ENCODE measurements around the gene PCGF2. TPM values are rescaled to one million over a fixed set of nuclear protein-coding genes. Genes with fewer than 3 reads are reported as not detected.
A peak's percentile ranks its signal among the peaks of the same experiment; 100 is the strongest.

PCGF2 gene
- total RNA-seq, 2 experiments from 2014 or later: 1.6 to 1.7 TPM

GRCh38 chr17:38743556-38744171 is 4.5 kb downstream of the PCGF2 start:
- H3K27ac Mint-ChIP-seq: no peak overlapping the region
- ChIA-PET POLR2A (no interaction called here), CTCF (no interaction called here)
- no peaks in the 10 kb centered on the region for H3K9me3 Mint-ChIP-seq (ENCODE audit: low read depth)
- no peak overlapping the region for H3K4me3 Mint-ChIP-seq
- ATAC-seq (no peak), DNase-seq (no peak)
- H3K4me1 Mint-ChIP-seq: peaks cover 9% of the 10 kb centered on the region
- intact Hi-C loops (cut with DNase I, micrococcal nuclease): no loop called here
- H3K36me3 Mint-ChIP-seq (ENCODE audit: low read depth): no peaks in the 10 kb centered on the region
- peaks cover 17% of the 10 kb centered on the region for H3K27me3 Mint-ChIP-seq

DNA sequence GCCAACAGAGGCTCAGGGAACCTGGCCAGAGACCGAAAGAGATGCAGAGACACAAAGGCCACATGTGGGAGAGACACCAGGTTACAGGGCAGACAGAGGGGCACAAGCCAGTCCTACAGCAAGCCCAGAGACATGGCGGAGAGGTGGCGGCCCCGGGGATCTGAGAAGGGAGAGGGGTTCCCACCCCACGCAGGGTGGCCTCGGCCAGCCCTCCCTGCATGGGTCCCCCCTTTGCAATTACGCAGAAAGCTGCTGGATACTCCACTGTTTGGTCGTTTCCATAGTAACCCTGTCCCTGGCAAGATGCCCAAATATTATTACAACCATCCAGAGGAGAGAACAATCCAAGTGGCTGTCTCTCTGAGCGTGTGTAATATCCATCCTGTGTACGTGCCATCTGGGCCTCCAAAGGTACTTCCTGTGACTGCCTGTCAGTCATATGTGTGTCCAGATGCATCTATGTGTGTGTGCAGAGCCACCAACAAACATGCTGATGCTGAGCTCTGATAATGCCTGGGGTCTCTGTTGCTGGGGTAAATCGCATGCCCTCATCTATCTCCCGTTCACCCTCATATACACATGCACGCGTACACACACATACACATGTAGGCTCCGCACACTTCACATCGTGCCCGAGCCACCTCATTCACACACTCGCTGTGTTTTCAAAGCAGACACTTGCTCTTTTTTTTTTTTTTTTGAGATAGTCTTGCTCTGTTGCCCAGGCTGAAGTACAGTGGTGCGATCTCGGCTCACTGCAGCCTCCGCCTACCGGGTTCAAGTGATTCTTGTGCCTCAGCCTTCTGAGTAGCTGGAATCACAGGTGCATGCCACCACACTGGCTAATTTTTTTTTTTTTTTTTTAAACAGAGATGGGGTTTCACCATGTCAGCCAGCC is 5.5 kb downstream of the PCGF2 start:
- DNase-seq: no peak
- intact Hi-C loops (cut with DNase I, micrococcal nuclease): no loop called here
- CTCF ChIA-PET: no interaction called here
- H3K27me3 Mint-ChIP-seq: peaks cover 13% of the 10 kb centered on the region
- H3K9me3 Mint-ChIP-seq (ENCODE audit: low read depth): no peaks in the 10 kb centered on the region
- H3K4me3 Mint-ChIP-seq: no peak overlapping the region
- peak; percentile 73 for ATAC-seq
- POLR2A ChIA-PET: no interaction called here
- no peak overlapping the region for H3K27ac Mint-ChIP-seq
- H3K4me1 Mint-ChIP-seq: peaks cover 9% of the 10 kb centered on the region
- no peaks in the 10 kb centered on the region for H3K36me3 Mint-ChIP-seq (ENCODE audit: low read depth)

DNA sequence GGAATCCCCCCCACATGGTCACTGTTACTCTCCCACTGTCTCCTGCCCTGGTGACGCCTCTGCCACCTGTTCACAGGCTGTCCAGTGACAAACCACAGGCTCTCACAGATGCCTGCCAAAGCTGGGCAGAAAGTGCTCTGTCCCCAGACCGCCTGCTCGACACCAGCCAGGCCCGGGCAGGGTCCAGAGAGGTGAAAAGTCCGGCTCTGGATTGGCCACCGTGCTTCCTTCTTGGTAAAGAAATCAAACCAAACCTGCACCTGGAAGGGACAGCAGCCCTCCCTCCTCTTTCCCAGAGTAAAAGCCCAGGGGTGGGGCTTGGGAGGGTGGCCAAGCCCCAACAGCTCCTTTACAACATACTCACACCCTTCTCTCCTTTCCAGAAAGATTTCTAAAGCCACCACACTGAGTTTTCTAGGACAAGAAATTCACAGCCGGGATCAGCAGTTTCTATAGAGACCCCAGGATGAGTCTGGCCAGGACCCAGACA is 6.2 kb downstream of the PCGF2 start:
- Mint-ChIP-seq H3K9me3 (ENCODE audit: low read depth) (no peaks in the 10 kb centered on the region), H3K27me3 (peaks cover 13% of the 10 kb centered on the region), H3K36me3 (ENCODE audit: low read depth) (no peaks in the 10 kb centered on the region), H3K4me3 (no peak overlapping the region), H3K4me1 (peaks cover 9% of the 10 kb centered on the region), H3K27ac (no peak overlapping the region)
- intact Hi-C loops (cut with DNase I, micrococcal nuclease): no loop called here
- ATAC-seq: no peak
- CTCF ChIA-PET: no interaction called here
- POLR2A ChIA-PET: no interaction called here
- DNase-seq: no peak

- CTCF ChIA-PET: no interaction called here
- Mint-ChIP-seq H3K4me1 (peaks cover 6% of the 10 kb centered on the region), H3K36me3 (ENCODE audit: low read depth) (no peaks in the 10 kb centered on the region), H3K27me3 (peaks cover 8% of the 10 kb centered on the region), H3K9me3 (ENCODE audit: low read depth) (no peaks in the 10 kb centered on the region), H3K4me3 (no peak overlapping the region), H3K27ac (no peak overlapping the region)
- DNase-seq (no peak), ATAC-seq (no peak)
- POLR2A ChIA-PET: no interaction called here
- intact Hi-C loops (cut with DNase I, micrococcal nuclease): no loop called here
Measured at GRCh38 chr17:38741461-38741860, 6.7 kb downstream of the PCGF2 start.

- DNase-seq (no peak), ATAC-seq (no peak)
- H3K4me3 Mint-ChIP-seq: no peak overlapping the region
- no peak overlapping the region for H3K27ac Mint-ChIP-seq
- peaks cover 2% of the 10 kb centered on the region for H3K27me3 Mint-ChIP-seq
- ChIA-PET CTCF (no interaction called here), POLR2A (no interaction called here)
- intact Hi-C loops (cut with DNase I, micrococcal nuclease): no loop called here
- H3K9me3 Mint-ChIP-seq (ENCODE audit: low read depth): no peaks in the 10 kb centered on the region
- peaks cover 3% of the 10 kb centered on the region for H3K4me1 Mint-ChIP-seq
- no peaks in the 10 kb centered on the region for H3K36me3 Mint-ChIP-seq (ENCODE audit: low read depth)
Measured at GRCh38 chr17:38740806-38741205, 7.3 kb downstream of the PCGF2 start.

GRCh38 chr17:38740044-38740443 is 8.1 kb downstream of the PCGF2 start:
- Mint-ChIP-seq H3K36me3 (ENCODE audit: low read depth) (no peaks in the 10 kb centered on the region), H3K9me3 (ENCODE audit: low read depth) (no peaks in the 10 kb centered on the region), H3K4me1 (peaks cover 9% of the 10 kb centered on the region), H3K4me3 (no peak overlapping the region), H3K27me3 (peaks cover 2% of the 10 kb centered on the region), H3K27ac (no peak overlapping the region)
- ATAC-seq (no peak), DNase-seq (no peak)
- ChIA-PET CTCF (no interaction called here), POLR2A (no interaction called here)
- intact Hi-C loops (cut with DNase I, micrococcal nuclease): no loop called here

- intact Hi-C loops (cut with DNase I, micrococcal nuclease): loop anchor here (5.0 to 10.0 kb wide), 3 partner anchors 135 to 315 kb away; partner anchors contain the start of genes ARHGAP23 (in 1 of the 2) and SRCIN1 (in 1 of the 2)
- ChIA-PET CTCF (no interaction called here), POLR2A (no interaction called here)
- Mint-ChIP-seq H3K27ac (no peak overlapping the region), H3K4me1 (peaks cover 16% of the 10 kb centered on the region), H3K4me3 (no peak overlapping the region), H3K9me3 (ENCODE audit: low read depth) (no peaks in the 10 kb centered on the region), H3K27me3 (no peaks in the 10 kb centered on the region), H3K36me3 (ENCODE audit: low read depth) (no peaks in the 10 kb centered on the region)
- DNase-seq (no peak), ATAC-seq (no peak)
Measured at GRCh38 chr17:38739305-38739704, 8.8 kb downstream of the PCGF2 start.

DNA sequence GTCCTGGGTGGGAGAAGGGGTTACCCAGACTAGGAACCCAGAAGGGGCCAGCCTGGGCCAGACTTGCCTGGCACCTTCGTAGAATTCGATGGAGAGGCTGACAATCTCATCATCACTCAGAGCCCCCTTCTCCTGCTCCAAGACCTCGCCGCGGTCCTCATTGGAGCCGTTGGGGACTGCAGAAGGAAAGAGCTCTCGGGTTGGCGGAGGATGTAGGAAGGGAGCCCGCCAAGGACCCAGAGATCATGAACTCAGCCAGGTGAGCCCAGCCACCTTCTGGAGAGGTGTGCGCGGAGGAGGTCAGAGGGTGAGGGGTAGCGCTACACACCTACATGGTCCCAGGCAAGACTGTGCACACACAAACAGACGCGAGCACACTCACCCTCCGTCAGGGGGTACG is 9.4 kb downstream of the PCGF2 start:
- ATAC-seq (no peak), DNase-seq (no peak)
- CTCF ChIA-PET: no interaction called here
- Mint-ChIP-seq H3K9me3 (ENCODE audit: low read depth) (no peaks in the 10 kb centered on the region), H3K4me1 (peaks cover 22% of the 10 kb centered on the region), H3K27me3 (no peaks in the 10 kb centered on the region), H3K4me3 (no peak overlapping the region), H3K36me3 (ENCODE audit: low read depth) (peaks cover 1% of the 10 kb centered on the region), H3K27ac (no peak overlapping the region)
- POLR2A ChIA-PET: no interaction called here
- intact Hi-C loops (cut with DNase I, micrococcal nuclease): loop anchor here (5.0 to 10.0 kb wide), 3 partner anchors 134 to 314 kb away; partner anchors contain the start of genes ARHGAP23 (in 1 of the 2) and SRCIN1 (in 1 of the 2)

GRCh38 chr17:38738007-38738662 is 10.0 kb downstream of the PCGF2 start:
- DNase-seq: no peak
- intact Hi-C loops (cut with DNase I, micrococcal nuclease): loop anchor here (5.0 to 10.0 kb wide), 3 partner anchors 133 to 313 kb away; partner anchors contain the start of genes ARHGAP23 (in 1 of the 2) and SRCIN1 (in 1 of the 2)
- H3K9me3 Mint-ChIP-seq (ENCODE audit: low read depth): no peaks in the 10 kb centered on the region
- H3K27ac Mint-ChIP-seq: no peak overlapping the region
- H3K27me3 Mint-ChIP-seq: no peaks in the 10 kb centered on the region
- CTCF ChIA-PET: interaction anchor here (1.3 to 1.6 kb wide), 2 partner anchors 10 to 66 kb away, joined by 4 to 5 read pairs; no protein-coding TSS in a partner anchor
- H3K36me3 Mint-ChIP-seq (ENCODE audit: low read depth): peaks cover 4% of the 10 kb centered on the region
- H3K4me3 Mint-ChIP-seq: no peak overlapping the region
- peaks cover 28% of the 10 kb centered on the region for H3K4me1 Mint-ChIP-seq
- ATAC-seq: no peak
- POLR2A ChIA-PET: no interaction called here

DNA sequence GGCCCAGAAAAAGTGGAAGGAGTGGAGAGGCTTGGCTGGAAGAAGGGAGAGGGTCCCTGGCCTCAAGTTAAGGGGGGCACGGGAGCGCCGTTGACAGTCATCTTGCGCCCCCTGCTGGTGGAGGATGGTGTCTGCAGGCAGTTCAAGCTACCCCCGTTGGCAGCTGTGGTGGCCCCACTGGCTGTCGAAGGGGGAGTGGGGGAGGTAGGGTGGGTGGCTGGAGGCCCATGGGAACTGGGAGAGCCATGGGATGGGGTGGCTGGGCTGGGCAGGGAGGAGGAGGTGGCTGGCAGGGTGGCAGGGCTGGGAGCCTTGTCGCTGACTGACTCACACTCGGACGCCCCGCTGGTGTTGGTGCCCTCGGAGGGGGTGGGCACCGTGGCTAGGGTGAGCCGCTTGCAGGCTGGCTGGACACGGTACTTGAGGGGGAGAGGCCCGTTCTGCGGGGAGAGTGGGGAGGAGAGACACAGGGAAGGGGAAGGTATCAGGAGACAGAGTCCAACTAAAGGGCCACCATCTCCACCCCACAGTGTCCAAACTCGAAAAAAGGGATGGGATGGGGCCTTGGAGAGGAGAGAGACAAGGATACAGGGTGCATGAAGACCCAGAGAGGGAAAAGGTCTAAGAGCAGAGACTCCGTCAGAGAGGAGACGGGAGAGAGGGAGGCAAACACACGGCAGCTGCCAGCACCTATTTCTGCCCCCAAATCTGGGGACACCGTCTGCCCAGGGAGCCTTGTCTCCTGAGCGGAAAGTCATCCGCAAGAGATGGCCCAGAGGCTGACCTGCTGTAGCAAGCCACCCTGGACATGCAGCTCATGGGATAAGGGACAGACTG is 12.8 kb downstream of the PCGF2 start:
- DNase-seq: peak; percentile 85
- Mint-ChIP-seq H3K4me3 (no peak overlapping the region), H3K27me3 (no peaks in the 10 kb centered on the region), H3K27ac (no peak overlapping the region), H3K9me3 (ENCODE audit: low read depth) (no peaks in the 10 kb centered on the region), H3K36me3 (ENCODE audit: low read depth) (peaks cover 14% of the 10 kb centered on the region), H3K4me1 (peaks cover 45% of the 10 kb centered on the region)
- ChIA-PET CTCF (interaction anchor here (0.6 to 3.5 kb wide), 35 partner anchors 11 to 239 kb away, joined by 3 to 35 read pairs (median 4); partner anchors contain the start of genes MLLT6 and PSMB3), POLR2A (interaction anchor here (0.5 kb wide), 1 partner anchor 17 kb away, joined by 6 read pairs; no protein-coding TSS in a partner anchor)
- intact Hi-C loops (cut with DNase I, micrococcal nuclease): loop anchor here (1.0 to 10.0 kb wide), 7 partner anchors 15 to 311 kb away; partner anchors contain the start of genes ARHGAP23 (in 1 of the 2) and SRCIN1 (in 1 of the 2)
- peak; percentile 21 for ATAC-seq
